ENCODE data around the gene ASB2. TPM values are rescaled to one million over a fixed set of nuclear protein-coding genes. Genes with fewer than 3 reads are reported as not detected.

Gene ASB2
- total RNA-seq, 8 experiments from 2014 or later = 0.07 to 2.1 (median 0.76) TPM

DNA sequence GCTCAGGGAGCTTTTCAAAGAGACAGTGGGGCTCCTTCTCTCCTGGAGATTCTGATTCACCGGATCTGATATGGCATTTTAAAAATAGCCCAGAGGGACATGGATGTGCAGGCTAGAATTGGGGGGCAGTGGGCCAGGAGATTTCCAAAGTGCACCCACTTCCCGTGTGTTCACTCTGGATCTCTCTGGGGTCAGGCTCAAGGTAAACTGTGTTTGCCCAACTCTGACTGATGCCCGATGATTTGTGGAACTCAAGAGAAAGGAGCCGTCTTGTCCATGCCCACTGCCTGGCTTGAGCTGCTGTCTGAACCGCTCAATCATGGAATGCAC, 31.3 kb downstream of the ASB2 start:
- Histone ChIP-seq H3K4me3 (no peak overlapping the region), H3K4me1 (replicated peaks in 1 of 2) (peaks cover 2 to 7% of the 10 kb centered on the region in 2 donors), H3K27ac (no peak overlapping the region)
- 0 to 100% (median 95%) methylated on average over 1 to 4 of the region's 5 CpGs; no CpG with 5 or more reads in 7 of the 10 experiments for WGBS, 10 experiments
- no peak for ATAC-seq (replicated peaks in 6 of 8)
- in situ Hi-C loops (cut with MboI; ENCODE audit: low pct_unique_long_range_greater_than_20kb in 2 of 9, low sequenced_read_pairs in 9 of 9, unreplicated experiment in 9 of 9) = loop anchor here in 1 of 9 experiments (10.0 to 25.0 kb wide), 2 partner anchors 50 to 192 kb away; partner anchors contain the start of genes CCDC197 and IFI27L2

DNA sequence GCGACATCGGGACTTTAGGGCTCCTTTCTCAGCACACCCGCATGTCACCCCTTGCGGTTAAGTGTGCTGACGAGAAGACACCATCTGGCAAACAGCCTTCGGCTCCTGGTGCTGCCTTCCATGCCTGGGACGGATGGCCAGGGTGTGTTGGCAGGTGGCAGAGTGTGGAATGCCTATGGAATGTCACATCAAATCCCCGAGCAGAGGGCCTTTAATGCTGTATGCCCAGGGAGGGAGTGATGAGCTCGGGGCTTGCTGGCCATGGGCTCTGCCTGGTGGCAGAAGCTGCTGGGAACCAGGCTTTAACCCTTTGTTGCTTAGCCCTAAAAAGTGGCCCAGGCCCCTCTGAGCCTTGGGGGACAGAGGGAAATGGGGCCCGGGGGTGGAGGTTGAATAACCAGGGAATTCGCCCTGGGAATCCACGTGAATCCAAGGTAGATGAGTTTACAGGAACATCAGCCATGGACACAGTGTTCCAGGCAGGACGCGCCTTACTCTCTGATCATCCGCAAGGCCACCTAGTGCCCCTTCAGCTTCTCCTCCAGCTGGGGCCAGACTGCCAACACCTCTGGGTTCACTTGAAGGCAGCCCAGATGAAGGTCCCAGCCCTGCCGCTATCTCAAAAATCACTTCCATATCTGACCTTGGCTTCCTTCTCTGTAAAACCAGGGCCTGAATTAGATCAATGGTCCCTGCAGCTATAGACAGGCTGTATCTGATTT, 31.9 kb downstream of the ASB2 start:
- ATAC-seq (replicated peaks in 6 of 8) = no peak
- no peak overlapping the region for H3K27ac ChIP-seq
- no peak overlapping the region for H3K4me3 ChIP-seq
- 0 to 91% (median 86%) methylated on average over 1 to 7 of the region's 16 CpGs; no CpG with 5 or more reads in 3 of the 10 experiments for WGBS, 10 experiments
- in situ Hi-C loops (cut with MboI; ENCODE audit: low pct_unique_long_range_greater_than_20kb in 2 of 9, low sequenced_read_pairs in 9 of 9, unreplicated experiment in 9 of 9) = loop anchor here in 1 of 9 experiments (10.0 to 25.0 kb wide), 2 partner anchors 50 to 193 kb away; partner anchors contain the start of genes CCDC197 and IFI27L2
- H3K4me1 ChIP-seq (replicated peaks in 1 of 2) = peaks cover 2 to 7% of the 10 kb centered on the region in 2 donors

DNA sequence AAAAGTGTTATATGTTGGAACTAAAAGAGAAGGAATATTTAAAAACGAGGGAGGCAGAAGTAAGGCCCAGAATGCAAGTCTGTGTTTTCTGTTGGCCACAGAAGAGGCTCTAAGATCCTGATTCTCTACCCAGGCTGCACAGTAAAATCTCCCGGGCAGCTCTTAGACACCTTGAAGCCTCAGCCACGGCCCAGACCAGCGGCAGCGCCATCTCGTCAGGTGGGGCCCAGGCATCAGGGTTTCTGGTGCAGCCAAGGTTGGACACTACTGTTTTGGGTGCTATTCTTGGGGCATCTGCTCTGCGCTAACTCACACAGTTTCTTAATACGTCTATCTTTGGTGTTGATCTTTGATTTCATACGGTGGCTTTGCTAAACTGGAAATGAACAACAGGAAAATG, 32.4 kb downstream of the ASB2 start:
- WGBS, 10 experiments = 0 to 94% (median 80%) methylated on average over 1 to 5 of the region's 9 CpGs; no CpG with 5 or more reads in 3 of the 10 experiments
- no peak for ATAC-seq (replicated peaks in 6 of 8)
- Histone ChIP-seq H3K4me1 (replicated peaks in 1 of 2) (peaks cover 2 to 7% of the 10 kb centered on the region in 2 donors), H3K27ac (no peak overlapping the region), H3K4me3 (no peak overlapping the region)
- in situ Hi-C loops (cut with MboI; ENCODE audit: low pct_unique_long_range_greater_than_20kb in 2 of 9, low sequenced_read_pairs in 9 of 9, unreplicated experiment in 9 of 9) = loop anchor here in 1 of 9 experiments (10.0 to 25.0 kb wide), 2 partner anchors 51 to 193 kb away; partner anchors contain the start of genes CCDC197 and IFI27L2

DNA sequence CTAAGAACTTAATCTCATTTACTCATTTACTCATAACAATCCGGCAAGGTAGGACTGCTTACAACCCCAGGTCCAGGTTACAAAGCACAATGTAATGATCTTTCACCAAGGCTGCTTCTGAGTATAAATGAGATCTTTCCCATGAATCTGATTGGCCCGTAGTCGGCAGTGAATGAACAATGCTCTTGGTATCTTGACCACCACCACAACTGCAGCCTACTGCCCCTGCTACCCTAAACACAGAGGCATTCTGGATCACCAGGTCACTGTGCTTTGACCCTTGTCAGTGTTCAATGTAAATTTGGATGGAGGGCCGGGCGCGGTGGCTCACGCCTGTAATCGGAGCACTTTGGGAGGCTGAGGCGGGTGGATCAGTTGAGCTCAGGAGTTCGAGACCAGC, 33.3 kb downstream of the ASB2 start:
- in situ Hi-C loops (cut with MboI; ENCODE audit: low pct_unique_long_range_greater_than_20kb in 2 of 9, low sequenced_read_pairs in 9 of 9, unreplicated experiment in 9 of 9) = loop anchor here in 1 of 9 experiments (10.0 to 25.0 kb wide), 2 partner anchors 52 to 194 kb away; partner anchors contain the start of genes CCDC197 and IFI27L2
- no peak for ATAC-seq (replicated peaks in 6 of 8)
- whole genome bisulfite sequencing, 10 experiments = 63 to 100% (median 86%) methylated on average over 1 to 8 of the region's 10 CpGs; no CpG with 5 or more reads in 2 of the 10 experiments
- Histone ChIP-seq H3K27ac (no peak overlapping the region), H3K4me3 (no peak overlapping the region), H3K4me1 (replicated peaks in 1 of 2) (peaks cover 2 to 7% of the 10 kb centered on the region in 2 donors)

DNA sequence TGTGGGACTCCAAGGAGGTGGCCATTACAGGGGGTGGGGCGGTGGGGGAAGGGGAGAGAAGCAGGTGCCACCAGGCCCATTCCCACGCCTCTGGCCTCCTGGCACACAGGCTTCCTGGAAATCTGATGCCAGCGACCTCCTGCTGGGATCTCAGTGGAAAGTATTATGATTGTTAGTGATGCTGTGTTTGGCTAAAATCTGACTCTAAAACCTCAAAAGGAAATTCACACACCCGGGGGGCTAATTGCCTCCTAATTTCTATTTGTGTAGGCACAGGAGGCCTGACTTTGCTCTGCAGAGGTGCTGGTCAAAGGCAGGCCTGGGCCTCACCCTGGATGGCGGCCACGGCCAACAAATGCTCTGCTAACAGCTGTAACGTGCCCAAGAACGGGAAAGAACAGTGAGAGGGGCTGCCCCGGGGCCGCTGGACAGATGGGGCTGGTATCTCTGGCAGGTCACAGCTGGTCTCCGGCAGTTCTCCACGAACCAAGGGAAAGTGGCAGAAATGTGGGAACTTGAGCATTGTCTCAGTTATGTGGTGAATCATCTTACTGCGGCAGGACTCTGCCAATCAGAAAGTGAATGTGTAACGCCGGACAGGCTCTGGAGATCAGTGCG, 35.0 kb downstream of the ASB2 start:
- H3K4me3 ChIP-seq = no peak overlapping the region
- in situ Hi-C loops (cut with MboI; ENCODE audit: low pct_unique_long_range_greater_than_20kb in 2 of 9, low sequenced_read_pairs in 9 of 9, unreplicated experiment in 9 of 9) = loop anchor here in 1 of 9 experiments (10.0 to 25.0 kb wide), 2 partner anchors 53 to 196 kb away; partner anchors contain the start of genes CCDC197 and IFI27L2
- H3K4me1 ChIP-seq (replicated peaks in 1 of 2) = peaks cover 4 to 10% of the 10 kb centered on the region in 2 donors
- 0 to 92% (median 72%) methylated on average over 1 to 12 of the region's 16 CpGs; no CpG with 5 or more reads in 1 of the 10 experiments for WGBS, 10 experiments
- peak in 3 of 8 experiments; percentile 7 to 39 (median 29) for ATAC-seq (replicated peaks in 6 of 8)
- H3K27ac ChIP-seq = no peak overlapping the region

DNA sequence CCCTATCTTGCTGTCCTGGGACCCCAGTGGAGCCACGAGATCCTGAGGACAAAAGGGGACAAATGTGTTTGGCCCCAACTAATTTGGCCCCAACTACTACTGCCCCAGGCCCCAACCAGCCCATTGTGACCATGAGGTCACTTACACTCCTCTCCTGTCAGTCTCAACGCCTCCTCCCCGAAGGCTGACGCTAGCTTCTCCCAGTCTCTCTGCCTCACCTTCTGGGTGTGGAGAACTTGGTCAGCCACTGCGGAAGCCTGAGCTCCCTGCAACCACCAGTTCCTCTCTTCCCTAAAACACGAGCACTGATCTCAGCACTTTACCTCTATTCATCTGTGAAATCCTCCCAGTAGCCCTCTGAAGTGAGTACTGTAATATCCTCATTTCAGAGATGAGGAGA, 35.9 kb downstream of the ASB2 start:
- Histone ChIP-seq H3K4me1 (replicated peaks in 1 of 2) (peaks cover 13 to 19% of the 10 kb centered on the region in 2 donors), H3K27ac (no peak overlapping the region), H3K4me3 (no peak overlapping the region)
- no peak for ATAC-seq (replicated peaks in 6 of 8)
- in situ Hi-C loops (cut with MboI; ENCODE audit: low pct_unique_long_range_greater_than_20kb in 2 of 9, low sequenced_read_pairs in 9 of 9, unreplicated experiment in 9 of 9) = loop anchor here in 1 of 9 experiments (10.0 to 25.0 kb wide), 2 partner anchors 54 to 197 kb away; partner anchors contain the start of genes CCDC197 and IFI27L2
- 60 to 100% (median 94%) methylated on average over 1 to 6 of the region's 6 CpGs; no CpG with 5 or more reads in 2 of the 10 experiments for WGBS, 10 experiments

DNA sequence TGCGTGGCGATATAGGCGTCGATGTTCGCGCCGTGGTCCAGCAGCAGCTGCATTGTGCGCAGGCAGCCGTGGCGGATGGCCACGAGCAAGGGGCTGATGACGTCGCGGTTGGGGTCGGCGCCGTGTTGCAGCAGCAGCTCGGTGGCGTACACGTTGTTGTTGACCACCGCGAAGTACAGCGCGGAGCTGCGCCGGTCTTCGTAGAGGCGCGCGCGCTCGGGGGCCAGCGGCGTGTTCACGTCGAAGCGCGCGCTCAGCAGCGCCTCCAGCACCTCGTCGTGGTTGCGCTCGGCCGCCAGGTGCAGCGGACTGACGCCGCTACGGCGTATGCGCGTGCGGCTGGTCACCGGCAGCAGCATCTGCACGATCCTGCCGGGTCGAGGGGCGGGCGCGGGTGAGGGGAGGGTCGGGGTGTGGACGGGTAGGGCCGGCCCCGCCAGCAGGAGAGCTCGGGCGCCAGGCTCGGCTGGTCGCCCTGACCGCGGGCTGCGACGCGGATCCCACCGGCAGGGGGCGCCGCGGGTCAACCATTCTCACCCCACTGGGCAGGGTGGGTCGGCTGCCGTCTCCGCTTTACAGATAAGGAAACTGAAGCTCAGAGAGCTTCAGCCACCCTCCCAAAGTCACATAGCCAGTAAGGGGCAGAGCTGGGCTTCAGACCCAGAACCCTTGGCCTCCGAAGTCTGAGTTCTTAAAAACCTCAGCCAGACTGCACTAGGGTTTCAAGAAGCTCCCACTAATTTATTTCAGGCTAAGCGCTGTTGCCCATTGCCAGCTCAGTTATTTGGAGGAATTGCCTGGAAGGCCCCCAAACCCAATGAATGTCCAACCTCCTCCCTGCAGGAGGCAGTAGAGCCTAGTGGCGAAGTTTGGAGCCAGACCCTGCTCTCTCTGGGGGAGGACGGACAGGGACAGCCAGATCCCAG, 36.8 kb downstream of the ASB2 start:
- peak overlapping the region; percentile 14 to 30 (median 23) for H3K4me3 ChIP-seq
- peak; percentile 55 to 98 (median 88) for ATAC-seq (replicated peaks in 6 of 8)
- in situ Hi-C loops (cut with MboI; ENCODE audit: low pct_unique_long_range_greater_than_20kb in 2 of 9, low sequenced_read_pairs in 9 of 9, unreplicated experiment in 9 of 9) = loop anchor here in 1 of 9 experiments (10.0 to 25.0 kb wide), 2 partner anchors 55 to 198 kb away; partner anchors contain the start of genes CCDC197 and IFI27L2
- H3K4me1 ChIP-seq (replicated peaks in 1 of 2) = peaks cover 16 to 24% of the 10 kb centered on the region in 2 donors
- H3K27ac ChIP-seq = no peak overlapping the region
- 0 to 60% (median 21%) methylated on average over 1 to 20 of the region's 84 CpGs; no CpG with 5 or more reads in 6 of the 10 experiments for WGBS, 10 experiments

DNA sequence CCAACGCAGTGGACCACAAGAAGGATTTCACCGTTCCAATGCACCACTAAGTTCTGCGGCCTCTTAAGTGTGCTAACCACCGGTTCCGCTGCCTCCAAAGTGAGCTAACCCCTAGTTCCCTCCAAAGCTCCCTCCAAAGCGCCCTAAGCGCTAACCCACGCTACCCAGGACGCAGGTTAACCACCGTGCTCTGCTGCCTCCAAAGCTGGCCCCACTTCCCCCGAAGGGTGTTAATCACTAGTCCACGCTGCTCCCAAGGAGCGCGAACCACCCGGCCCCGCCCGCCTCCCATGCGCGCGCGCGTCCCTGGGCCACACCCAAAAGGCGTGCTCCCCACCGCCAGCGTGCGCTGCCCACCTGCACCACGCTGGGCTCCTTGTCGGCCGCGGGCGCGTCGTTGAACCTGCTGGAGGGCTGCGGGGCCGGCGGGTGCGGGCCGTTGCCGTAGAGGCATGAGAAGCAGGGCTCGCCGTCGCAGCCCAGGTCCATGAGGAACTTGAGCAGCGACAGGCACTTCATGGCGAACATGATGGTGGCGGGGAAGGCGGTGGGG, 37.5 kb downstream of the ASB2 start:
- ATAC-seq (replicated peaks in 6 of 8) = no peak
- H3K4me3 ChIP-seq = peak overlapping the region in 4 of 5 donors; percentile 14 to 30 (median 22)
- H3K4me1 ChIP-seq (replicated peaks in 1 of 2) = peaks cover 17 to 26% of the 10 kb centered on the region in 2 donors
- H3K27ac ChIP-seq = no peak overlapping the region
- WGBS, 10 experiments = 14 to 89% (median 60%) methylated on average over 1 to 17 of the region's 46 CpGs; no CpG with 5 or more reads in 3 of the 10 experiments
- in situ Hi-C loops (cut with MboI; ENCODE audit: low pct_unique_long_range_greater_than_20kb in 2 of 9, low sequenced_read_pairs in 9 of 9, unreplicated experiment in 9 of 9) = loop anchor here in 1 of 9 experiments (25.0 kb wide), 1 partner anchor 198 kb away; the partner anchor contains the start of gene IFI27L2

DNA sequence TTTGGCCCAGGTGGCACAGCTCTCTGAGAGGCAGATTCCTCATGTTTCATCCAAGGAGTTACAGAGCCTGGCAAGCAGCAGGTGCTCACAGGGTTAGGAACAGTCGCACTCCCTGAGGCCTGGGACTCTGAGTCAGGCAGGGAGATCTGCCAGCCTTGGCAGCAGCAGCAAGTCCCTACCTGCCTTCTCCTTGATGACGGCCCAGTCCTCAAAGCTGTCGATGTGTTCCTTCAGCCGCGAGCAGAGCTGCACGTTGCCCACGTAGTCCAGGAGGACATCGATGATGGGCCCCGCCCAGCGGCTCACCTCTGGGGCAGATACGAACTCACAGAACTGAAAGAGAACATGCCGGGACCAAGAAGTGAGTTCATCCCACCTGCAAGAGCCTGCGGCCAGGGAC, 38.9 kb downstream of the ASB2 start:
- no peak for ATAC-seq (replicated peaks in 6 of 8)
- in situ Hi-C loops (cut with MboI; ENCODE audit: low pct_unique_long_range_greater_than_20kb in 2 of 9, low sequenced_read_pairs in 9 of 9, unreplicated experiment in 9 of 9) = loop anchor here in 1 of 9 experiments (25.0 kb wide), 1 partner anchor 200 kb away; the partner anchor contains the start of gene IFI27L2
- Histone ChIP-seq H3K27ac (no peak overlapping the region), H3K4me3 (no peak overlapping the region), H3K4me1 (replicated peaks in 1 of 2) (peaks cover 21 to 32% of the 10 kb centered on the region in 2 donors)
- 55 to 100% (median 83%) methylated on average over 1 to 8 of the region's 13 CpGs; no CpG with 5 or more reads in 5 of the 10 experiments for WGBS, 10 experiments

DNA sequence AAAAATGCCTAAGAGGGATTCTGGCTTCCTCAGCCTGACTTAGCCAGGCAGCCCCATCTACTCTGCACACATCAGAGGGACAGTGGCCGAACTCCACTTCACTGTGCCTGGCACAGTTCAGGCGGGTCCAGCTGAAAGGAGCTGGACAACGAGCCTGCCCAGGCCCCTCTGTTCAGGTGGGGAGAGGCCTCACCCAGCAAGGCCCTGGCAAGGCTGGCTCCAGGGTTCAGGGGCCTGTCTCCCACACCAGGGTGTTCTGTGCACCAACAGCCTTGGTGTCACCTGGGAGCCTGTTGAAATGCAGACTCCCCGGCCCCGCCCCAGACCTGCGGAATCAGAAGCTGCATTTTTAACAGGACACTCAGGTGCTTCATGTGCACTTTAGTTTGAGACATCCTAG, 39.4 kb downstream of the ASB2 start:
- Histone ChIP-seq H3K27ac (no peak overlapping the region), H3K4me1 (replicated peaks in 1 of 2) (peaks cover 21 to 32% of the 10 kb centered on the region in 2 donors), H3K4me3 (no peak overlapping the region)
- no peak for ATAC-seq (replicated peaks in 6 of 8)
- in situ Hi-C loops (cut with MboI; ENCODE audit: low pct_unique_long_range_greater_than_20kb in 2 of 9, low sequenced_read_pairs in 9 of 9, unreplicated experiment in 9 of 9) = loop anchor here in 1 of 9 experiments (25.0 kb wide), 1 partner anchor 200 kb away; the partner anchor contains the start of gene IFI27L2
- WGBS, 10 experiments = 84 to 100% (median 91%) methylated on average over 1 to 3 of the region's 6 CpGs; no CpG with 5 or more reads in 6 of the 10 experiments

DNA sequence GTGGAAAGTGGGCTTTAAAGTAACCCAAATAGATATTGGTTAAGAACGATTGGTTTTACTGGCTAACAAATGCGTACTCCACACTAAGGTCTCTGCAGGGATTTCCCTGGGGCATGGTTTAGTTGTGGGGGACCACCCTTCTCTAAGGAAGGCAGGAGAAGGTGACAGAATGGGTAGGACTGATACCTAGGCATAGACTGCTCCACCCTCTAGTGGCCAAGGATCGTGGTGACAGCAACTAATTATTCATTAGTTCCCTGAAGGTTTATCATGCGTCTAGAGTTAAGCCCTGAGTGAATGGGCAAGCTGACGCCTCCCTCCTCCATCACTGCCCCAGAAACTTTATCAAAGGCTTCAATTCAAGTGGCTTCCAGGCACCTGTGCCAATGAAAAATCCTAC, 40.1 kb downstream of the ASB2 start:
- in situ Hi-C loops (cut with MboI; ENCODE audit: low pct_unique_long_range_greater_than_20kb in 2 of 9, low sequenced_read_pairs in 9 of 9, unreplicated experiment in 9 of 9) = loop anchor here in 1 of 9 experiments (25.0 kb wide), 1 partner anchor 201 kb away; the partner anchor contains the start of gene IFI27L2
- Histone ChIP-seq H3K4me3 (no peak overlapping the region), H3K27ac (no peak overlapping the region), H3K4me1 (replicated peaks in 1 of 2) (peaks cover 19 to 27% of the 10 kb centered on the region in 2 donors)
- peak; percentile 42 to 76 (median 52) for ATAC-seq (replicated peaks in 6 of 8)
- WGBS, 10 experiments = 0 to 43% (median 26%) methylated on average over 1 to 3 of the region's 5 CpGs; no CpG with 5 or more reads in 3 of the 10 experiments
